GM12864 (cell line): ENCODE measurements around the gene LEMD1.

Source experiments
- DNase-seq: peaks from one replicate; pipeline ENCODE4 v3.0.0-alpha.2; 2011; ENCODE audit warnings: low read depth
- H3K4me3 ChIP-seq: 2 replicates; pipeline ENCODE4 v1.5.1; 2011; ENCODE audit warnings: mild to moderate bottlenecking, low read depth, low read length, control low read depth
- TF ChIP-seq, protein P1 (sequence below): IDR thresholded peaks from 2 replicates; pipeline ENCODE4 v1.5.1; 2011; ENCODE audit warnings: low read depth, mild to moderate bottlenecking, moderate library complexity, low read length, control low read depth, inconsistent platforms; ENCODE audit errors: missing control alignments

LEMD1 gene

DNA sequence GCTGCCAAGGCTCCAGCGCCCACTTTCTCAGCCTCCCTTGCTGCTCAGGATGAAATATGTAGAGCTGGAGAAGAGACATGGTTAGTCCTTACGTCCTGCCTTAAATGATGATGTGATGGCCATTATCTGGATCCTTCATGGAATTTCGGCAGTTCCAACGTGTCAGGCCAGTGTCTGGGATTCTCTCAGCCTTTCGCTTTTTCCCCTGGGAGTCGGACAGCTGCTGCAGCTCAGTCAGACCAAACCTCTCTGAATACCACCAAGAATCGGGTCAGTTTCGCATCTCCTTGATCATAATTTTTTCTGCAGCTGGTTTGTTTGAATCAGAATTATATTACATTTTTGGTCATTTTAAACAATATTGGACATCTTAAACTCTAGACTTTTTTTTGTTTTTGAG, 42.8 kb downstream of the LEMD1 start:
- TF ChIP-seq, protein P1, sequence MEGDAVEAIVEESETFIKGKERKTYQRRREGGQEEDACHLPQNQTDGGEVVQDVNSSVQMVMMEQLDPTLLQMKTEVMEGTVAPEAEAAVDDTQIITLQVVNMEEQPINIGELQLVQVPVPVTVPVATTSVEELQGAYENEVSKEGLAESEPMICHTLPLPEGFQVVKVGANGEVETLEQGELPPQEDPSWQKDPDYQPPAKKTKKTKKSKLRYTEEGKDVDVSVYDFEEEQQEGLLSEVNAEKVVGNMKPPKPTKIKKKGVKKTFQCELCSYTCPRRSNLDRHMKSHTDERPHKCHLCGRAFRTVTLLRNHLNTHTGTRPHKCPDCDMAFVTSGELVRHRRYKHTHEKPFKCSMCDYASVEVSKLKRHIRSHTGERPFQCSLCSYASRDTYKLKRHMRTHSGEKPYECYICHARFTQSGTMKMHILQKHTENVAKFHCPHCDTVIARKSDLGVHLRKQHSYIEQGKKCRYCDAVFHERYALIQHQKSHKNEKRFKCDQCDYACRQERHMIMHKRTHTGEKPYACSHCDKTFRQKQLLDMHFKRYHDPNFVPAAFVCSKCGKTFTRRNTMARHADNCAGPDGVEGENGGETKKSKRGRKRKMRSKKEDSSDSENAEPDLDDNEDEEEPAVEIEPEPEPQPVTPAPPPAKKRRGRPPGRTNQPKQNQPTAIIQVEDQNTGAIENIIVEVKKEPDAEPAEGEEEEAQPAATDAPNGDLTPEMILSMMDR: no peak
- no peak overlapping the region for H3K4me3 ChIP-seq

DNA sequence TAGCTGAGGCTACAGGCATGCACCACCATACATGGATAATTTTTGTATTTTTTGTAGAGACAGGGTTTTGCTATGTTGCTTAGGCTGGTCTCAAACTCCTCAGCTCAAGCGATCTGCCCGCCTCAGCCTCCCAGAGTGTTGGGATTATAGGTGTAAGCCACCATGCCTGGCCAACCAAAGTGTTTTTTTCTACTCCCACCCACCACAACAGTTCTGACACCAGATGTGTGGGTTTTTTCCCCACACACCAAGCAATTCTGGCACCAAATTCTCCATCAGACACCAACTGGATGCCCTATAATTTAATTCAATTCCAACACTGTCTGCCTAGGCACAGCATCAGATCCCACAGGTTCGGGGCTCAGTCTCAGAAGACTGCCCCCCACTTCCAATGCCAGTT, 44.5 kb downstream of the LEMD1 start:
- DNase-seq: no peak

More for the DNA sequence above, 42.8 kb downstream of the LEMD1 start:
- DNase-seq: no peak

DNA sequence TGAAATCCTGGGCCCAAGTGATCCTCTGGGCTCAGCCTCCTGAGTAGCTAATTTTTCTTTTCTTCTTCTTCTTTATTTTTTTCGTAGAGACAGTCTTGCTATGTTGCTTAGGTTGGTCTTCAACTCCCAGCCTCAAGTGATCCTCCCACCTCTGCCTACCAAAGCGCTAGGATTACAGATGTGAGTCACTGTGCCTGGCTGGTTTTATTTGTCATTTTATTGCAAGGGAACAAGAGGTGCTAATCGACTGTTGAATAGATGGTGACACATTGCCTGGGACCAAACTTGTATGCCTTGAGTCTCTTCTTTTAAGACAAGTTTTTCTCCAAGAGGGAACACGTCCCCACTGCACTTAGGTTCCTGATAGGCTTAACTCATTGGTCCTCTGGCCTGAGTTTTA, 45.1 kb downstream of the LEMD1 start:
- TF ChIP-seq, protein P1: no peak
- no peak overlapping the region for H3K4me3 ChIP-seq
- no peak for DNase-seq

More for the DNA sequence above, 44.5 kb downstream of the LEMD1 start:
- no peak overlapping the region for H3K4me3 ChIP-seq
- TF ChIP-seq, protein P1: no peak

GRCh38 chr1:205375835-205376545, 45.9 kb downstream of the LEMD1 start:
- no peak for DNase-seq
- TF ChIP-seq, protein P1: no peak
- H3K4me3 ChIP-seq: no peak overlapping the region

GRCh38 chr1:205374210-205375078, 47.4 kb downstream of the LEMD1 start:
- no peak overlapping the region for H3K4me3 ChIP-seq
- TF ChIP-seq, protein P1: no peak
- DNase-seq: no peak

DNA sequence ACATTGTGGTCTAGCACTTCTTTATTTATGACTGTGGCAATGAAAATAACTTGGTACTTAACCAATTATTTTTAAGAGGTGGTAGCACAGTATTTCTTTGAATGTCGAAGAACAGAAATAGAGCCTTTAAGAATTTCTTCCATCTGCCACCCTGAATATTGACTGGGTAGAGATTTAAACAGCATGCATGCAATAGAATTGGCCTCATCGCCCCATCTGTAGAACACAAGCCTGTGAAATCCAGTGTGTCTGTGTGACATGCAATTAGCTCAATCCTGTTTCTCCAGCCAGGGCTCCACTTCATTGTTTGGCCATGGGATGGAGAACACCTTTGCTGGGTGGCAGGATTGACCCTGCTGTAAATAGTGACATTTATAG, 48.1 kb downstream of the LEMD1 start:
- no peak overlapping the region for H3K4me3 ChIP-seq
- TF ChIP-seq, protein P1: no peak
- DNase-seq: no peak
